SU-DHL-6 (cell line): ENCODE data around the gene ST6GALNAC6.

Experiments used
- H2AFZ ChIP-seq: fragments of 200-600 bp; sonication (generic); 2 replicates; pipeline ENCODE4 v1.6.1; 2014; ENCODE audit warnings: low read depth, mild to moderate bottlenecking, moderate library complexity, mixed read lengths, antibody characterized with exemption, low read length; ENCODE audit not compliant: severe bottlenecking
- H3F3A ChIP-seq: fragments of 200-600 bp; shearing (Covaris generic); 2 replicates; pipeline ENCODE4 v1.6.0; 2016; ENCODE audit warnings: antibody characterized with exemption, mild to moderate bottlenecking; ENCODE audit not compliant: insufficient read depth
- H3K27ac ChIP-seq: fragments of 200-600 bp; sonication (generic); 2 replicates; pipeline ENCODE4 v1.5.1; 2016; ENCODE audit warnings: low read depth, mild to moderate bottlenecking, low read length, moderate library complexity, mixed read lengths
- H3K27me3 ChIP-seq: fragments of 200-600 bp; sonication (generic), shearing (Covaris generic); 2 replicates; pipeline ENCODE4 v1.6.0; 2014; ENCODE audit warnings: mild to moderate bottlenecking, low read length
- H3K36me3 ChIP-seq: fragments of 200-600 bp; sonication (generic); 2 replicates; pipeline ENCODE4 v1.6.1; 2014; ENCODE audit warnings: mild to moderate bottlenecking, low read length, mixed read lengths
- H3K4me2 ChIP-seq: fragments of 300-600, 200-600 bp; shearing (Covaris generic), sonication (generic); 2 replicates; pipeline ENCODE4 v1.6.0; 2014; ENCODE audit warnings: low read length, low read depth, mild to moderate bottlenecking; ENCODE audit not compliant: poor library complexity, severe bottlenecking
- H3K4me3 ChIP-seq: fragments of 200-600 bp; sonication (generic); 2 replicates; pipeline ENCODE4 v1.5.1; 2014; ENCODE audit warnings: antibody characterized with exemption, low read length, mild to moderate bottlenecking, mixed read lengths; ENCODE audit not compliant: insufficient read depth, poor library complexity, severe bottlenecking
- H3K79me2 ChIP-seq: fragments of 200-600 bp; sonication (generic); 2 replicates; pipeline ENCODE4 v1.6.1; 2014; ENCODE audit warnings: mild to moderate bottlenecking, low read length, moderate library complexity; ENCODE audit not compliant: insufficient read depth
- H3K9ac ChIP-seq: fragments of 200-600 bp; sonication (generic); 2 replicates; pipeline ENCODE4 v1.7.0; 2014; ENCODE audit warnings: mild to moderate bottlenecking, low read length
- H3K9me2 ChIP-seq: fragments of 200-600 bp; sonication (generic); replicated peaks from 2 replicates; pipeline ENCODE4 v1.6.1; 2014; ENCODE audit warnings: low read length; ENCODE audit not compliant: insufficient read depth
- H3K9me3 ChIP-seq: fragments of 200-600 bp; sonication (generic); 2 replicates; pipeline ENCODE4 v1.6.1; 2014; ENCODE audit warnings: low read length, mixed read lengths; ENCODE audit not compliant: insufficient read depth
- H4K20me1 ChIP-seq: fragments of 200-600 bp; sonication (generic); 2 replicates; pipeline ENCODE4 v1.6.1; 2014; ENCODE audit warnings: low read depth, mild to moderate bottlenecking, antibody characterized with exemption, low read length, moderate library complexity, mixed read lengths
- EZH2phosphoT487 ChIP-seq: fragments of 200-600 bp; sonication (generic), shearing (Covaris generic); conservative IDR thresholded peaks from 2 replicates; pipeline ENCODE4 v1.6.1; 2018; ENCODE audit warnings: mild to moderate bottlenecking, antibody characterized with exemption, low read length, moderate library complexity, mixed read lengths
- TF ChIP-seq, protein P1 (sequence below): fragments of 200-600 bp; sonication (generic); IDR thresholded peaks from one replicate; pipeline ENCODE4 v1.5.1; 2017; ENCODE audit warnings: antibody characterized with exemption, mild to moderate bottlenecking, low read length, moderate library complexity; ENCODE audit not compliant: insufficient read depth, poor library complexity, severe bottlenecking

ST6GALNAC6 gene

DNA sequence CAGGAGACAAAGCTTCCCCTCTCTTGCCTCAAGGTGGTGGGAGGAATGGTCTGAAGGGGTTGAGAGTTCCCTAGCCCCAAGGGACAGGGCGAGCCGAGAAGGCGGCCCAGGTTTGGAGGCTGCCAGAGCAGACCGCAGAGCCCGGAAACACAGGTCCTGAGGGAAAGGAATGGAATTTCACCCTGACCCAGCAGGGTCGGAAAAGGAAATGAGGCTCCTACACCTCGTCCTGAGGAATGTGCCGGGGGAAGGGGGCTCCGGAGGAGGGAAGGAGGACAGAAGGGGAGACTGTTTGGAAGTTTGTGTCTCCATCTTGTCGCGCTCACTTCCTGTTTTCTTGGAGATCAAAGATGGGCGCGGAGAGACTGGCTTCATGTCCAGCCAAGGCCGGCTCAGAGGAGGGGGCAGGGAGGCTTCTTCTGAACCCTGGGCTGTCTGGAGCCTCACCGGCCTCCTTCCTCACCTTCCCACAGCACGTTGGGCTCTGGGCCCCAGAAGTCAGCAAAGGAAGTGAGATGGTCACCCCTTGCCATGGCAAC lies 54.5 kb downstream of the ST6GALNAC6 start:
- no peak overlapping the region for H3K4me2 ChIP-seq
- H3K4me3 ChIP-seq, result no peak overlapping the region
- no peaks in the 10 kb centered on the region for H3K36me3 ChIP-seq
- TF ChIP-seq EZH2phosphoT487, result no peak
- TF ChIP-seq, protein P1, sequence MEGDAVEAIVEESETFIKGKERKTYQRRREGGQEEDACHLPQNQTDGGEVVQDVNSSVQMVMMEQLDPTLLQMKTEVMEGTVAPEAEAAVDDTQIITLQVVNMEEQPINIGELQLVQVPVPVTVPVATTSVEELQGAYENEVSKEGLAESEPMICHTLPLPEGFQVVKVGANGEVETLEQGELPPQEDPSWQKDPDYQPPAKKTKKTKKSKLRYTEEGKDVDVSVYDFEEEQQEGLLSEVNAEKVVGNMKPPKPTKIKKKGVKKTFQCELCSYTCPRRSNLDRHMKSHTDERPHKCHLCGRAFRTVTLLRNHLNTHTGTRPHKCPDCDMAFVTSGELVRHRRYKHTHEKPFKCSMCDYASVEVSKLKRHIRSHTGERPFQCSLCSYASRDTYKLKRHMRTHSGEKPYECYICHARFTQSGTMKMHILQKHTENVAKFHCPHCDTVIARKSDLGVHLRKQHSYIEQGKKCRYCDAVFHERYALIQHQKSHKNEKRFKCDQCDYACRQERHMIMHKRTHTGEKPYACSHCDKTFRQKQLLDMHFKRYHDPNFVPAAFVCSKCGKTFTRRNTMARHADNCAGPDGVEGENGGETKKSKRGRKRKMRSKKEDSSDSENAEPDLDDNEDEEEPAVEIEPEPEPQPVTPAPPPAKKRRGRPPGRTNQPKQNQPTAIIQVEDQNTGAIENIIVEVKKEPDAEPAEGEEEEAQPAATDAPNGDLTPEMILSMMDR, result no peak
- no peaks in the 10 kb centered on the region for H3K79me2 ChIP-seq
- H3K9me3 ChIP-seq, result peaks cover 8% of the 10 kb centered on the region; the same call in 1 of the 2 replicates
- no peak overlapping the region for H3K27ac ChIP-seq
- H2AFZ ChIP-seq, result no peak overlapping the region
- no peak overlapping the region for H3K9ac ChIP-seq
- H3F3A ChIP-seq, result no peaks in the 10 kb centered on the region
- no peaks in the 10 kb centered on the region for H4K20me1 ChIP-seq
- no peaks in the 10 kb centered on the region for H3K9me2 ChIP-seq
- H3K27me3 ChIP-seq, result no peaks in the 10 kb centered on the region

DNA sequence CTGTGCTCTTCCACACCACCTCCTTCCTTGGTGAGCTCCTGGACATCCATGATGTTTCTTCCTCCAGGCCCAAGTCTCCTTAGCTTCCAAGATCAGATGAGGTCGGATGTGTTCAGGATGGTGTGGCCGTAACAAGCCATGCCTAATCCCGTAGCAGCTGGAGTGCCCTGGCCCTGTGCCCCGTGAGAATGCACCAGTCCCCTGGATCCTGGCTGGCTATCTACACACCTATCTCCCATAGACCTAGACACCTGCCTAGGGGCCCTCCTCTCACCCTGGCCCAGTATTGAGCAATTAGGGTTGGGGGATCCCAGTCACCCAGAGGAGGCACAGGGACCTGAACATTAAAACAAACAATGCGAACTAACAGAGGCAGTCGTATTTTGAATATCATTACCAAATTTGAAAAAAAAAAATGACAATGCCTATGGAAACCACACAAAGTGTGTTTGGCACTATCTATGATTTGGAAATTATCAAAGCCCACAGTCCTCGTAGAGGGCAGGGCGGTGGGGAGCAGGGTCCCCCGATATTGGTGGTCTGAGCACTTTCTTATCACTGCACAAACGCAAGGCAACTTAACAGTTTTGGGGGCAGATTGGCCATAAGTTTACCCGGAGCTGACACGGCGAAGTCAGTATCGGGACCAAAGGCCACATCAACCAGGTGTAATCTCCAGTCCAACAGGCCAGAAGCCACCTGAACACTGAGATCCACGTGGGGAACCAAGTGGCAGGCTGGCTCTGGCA lies 58.1 kb downstream of the ST6GALNAC6 start:
- Histone ChIP-seq H3K4me2 (no peak overlapping the region), H3K79me2 (no peaks in the 10 kb centered on the region), H2AFZ (no peak overlapping the region), H3K9me2 (no peaks in the 10 kb centered on the region), H3K9ac (no peak overlapping the region), H3K4me3 (no peak overlapping the region), H3K9me3 (no peaks in the 10 kb centered on the region), H3K36me3 (no peaks in the 10 kb centered on the region), H3K27me3 (no peaks in the 10 kb centered on the region), H3K27ac (no peak overlapping the region), H3F3A (no peaks in the 10 kb centered on the region), H4K20me1 (no peaks in the 10 kb centered on the region)
- TF ChIP-seq EZH2phosphoT487, result no peak
- TF ChIP-seq, protein P1, result no peak

DNA sequence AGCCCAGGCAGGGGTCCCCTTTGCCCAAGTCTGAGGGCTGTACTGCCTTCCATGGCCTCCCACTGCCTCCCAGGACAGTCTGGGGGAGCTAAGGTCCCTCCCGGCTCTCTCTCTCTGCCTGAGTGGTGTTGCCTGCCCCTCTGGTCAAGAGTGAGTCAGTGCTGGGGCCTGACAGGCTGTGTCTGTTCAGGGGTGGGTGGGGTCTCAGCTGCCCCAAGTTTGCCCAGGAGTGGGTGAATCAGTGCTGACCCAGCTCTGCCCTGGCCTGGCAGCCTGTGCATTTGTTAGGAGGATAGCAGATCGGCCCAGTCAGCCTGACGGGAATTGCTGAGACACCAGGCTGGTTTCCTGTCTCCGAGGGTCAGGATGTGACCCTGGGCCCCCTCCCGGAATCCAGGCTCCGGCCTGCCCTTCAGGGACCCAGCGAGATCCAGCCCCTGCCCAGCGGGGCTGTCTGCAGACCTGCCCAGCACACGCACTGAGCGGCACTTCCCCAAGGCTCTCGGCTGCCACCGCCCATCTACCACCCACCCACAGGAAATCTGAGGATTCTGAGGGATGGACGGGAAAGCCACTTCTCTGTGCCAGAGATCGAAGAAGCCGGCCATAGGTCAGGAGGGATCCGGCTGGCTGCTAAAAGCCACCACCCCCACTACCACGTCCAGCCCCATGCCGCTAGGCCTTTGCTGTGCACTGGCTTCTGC lies 60.9 kb downstream of the ST6GALNAC6 start:
- Histone ChIP-seq H3F3A (no peaks in the 10 kb centered on the region), H3K27me3 (no peaks in the 10 kb centered on the region), H3K36me3 (no peaks in the 10 kb centered on the region), H3K4me3 (no peak overlapping the region), H3K4me2 (no peak overlapping the region), H2AFZ (no peak overlapping the region), H3K79me2 (no peaks in the 10 kb centered on the region), H3K27ac (no peak overlapping the region), H3K9me2 (no peaks in the 10 kb centered on the region), H3K9ac (no peak overlapping the region), H4K20me1 (no peaks in the 10 kb centered on the region), H3K9me3 (no peaks in the 10 kb centered on the region)
- TF ChIP-seq, protein P1, result no peak
- no peak for TF ChIP-seq EZH2phosphoT487
